ENCODE data around the gene HIGD1C.
A peak's percentile ranks its signal among the peaks of the same experiment; 100 is the strongest.
"Not testable (repeated sequence)": the region's sequence is repeated elsewhere in the genome, so short reads cannot be mapped to it uniquely, and the experiment has no call there.

The HIGD1C gene

GRCh38 chr12:50952510-50952909 is at the start of gene HIGD1C:
Gene HIGD1C (plus strand): TSS chr12:50952544. CDS start chr12:50953999, 1,455 bp downstream.
- DNase-seq: no peak

DNA sequence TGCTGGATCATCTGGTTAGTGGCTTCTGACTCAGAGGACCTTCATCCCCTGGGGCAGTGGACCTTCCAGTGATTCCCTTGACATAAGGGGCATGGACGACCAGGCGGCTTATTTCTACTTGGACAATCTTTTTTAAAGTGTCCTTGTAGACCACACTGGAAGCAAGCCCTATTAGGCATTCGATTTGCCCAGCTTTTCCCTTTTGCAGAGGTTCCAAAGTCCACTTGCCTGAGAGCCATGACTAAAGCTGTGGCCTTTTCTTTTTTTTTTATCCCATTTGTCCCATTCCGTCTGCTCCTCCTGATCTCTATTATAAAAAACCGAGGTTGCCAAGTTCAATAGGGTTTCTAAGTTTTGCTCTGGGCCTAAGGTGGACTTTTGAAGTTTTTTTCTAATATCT is 43.9 kb upstream of the HIGD1C start:
- not testable (repeated sequence) for DNase-seq

DNA sequence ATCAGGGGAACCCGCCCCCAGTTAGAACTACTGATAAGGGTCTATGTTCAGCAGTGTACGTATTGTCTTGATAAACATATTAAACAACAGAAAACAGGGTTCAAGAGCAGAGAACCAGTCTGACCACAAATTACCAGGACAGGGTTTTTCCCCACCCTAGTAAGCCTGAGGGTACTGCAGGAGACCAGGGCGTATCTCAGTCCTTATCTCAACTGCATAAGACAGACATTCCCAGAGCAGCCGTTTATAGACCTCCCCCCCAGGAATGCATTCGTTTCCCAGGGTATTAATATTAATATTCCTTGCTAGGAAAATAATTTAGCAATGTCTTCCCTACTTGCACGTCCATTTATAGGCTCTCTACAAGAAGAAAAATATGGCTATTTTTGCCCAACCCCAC is 40.0 kb upstream of the HIGD1C start:
- DNase-seq: not testable (repeated sequence)

DNA sequence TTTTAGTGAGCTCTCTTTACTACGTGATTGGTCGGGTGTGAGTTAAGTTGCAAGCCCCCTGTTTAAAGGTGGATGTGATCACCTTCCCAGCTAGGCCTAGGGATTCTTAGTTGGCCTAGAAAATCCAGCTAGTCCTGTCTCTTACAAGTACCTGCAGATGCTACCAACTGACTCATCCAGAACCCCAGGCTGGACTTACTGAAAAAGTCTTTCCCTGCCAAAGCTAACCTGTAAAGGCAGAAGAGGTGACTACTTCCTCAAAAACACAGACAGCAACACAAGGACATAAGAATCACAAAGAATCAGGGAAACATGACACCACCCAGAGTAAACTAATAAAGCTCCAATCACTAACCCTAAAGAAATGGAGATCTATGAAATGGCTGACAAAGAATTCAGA is 39.1 kb upstream of the HIGD1C start:
- DNase-seq: no peak

- DNase-seq: no peak
These were observed 37.4 kb upstream of the HIGD1C start for GRCh38 chr12:50914872-50915484.

GRCh38 chr12:50916292-50916691 is 36.1 kb upstream of the HIGD1C start:
- DNase-seq: no peak

DNA sequence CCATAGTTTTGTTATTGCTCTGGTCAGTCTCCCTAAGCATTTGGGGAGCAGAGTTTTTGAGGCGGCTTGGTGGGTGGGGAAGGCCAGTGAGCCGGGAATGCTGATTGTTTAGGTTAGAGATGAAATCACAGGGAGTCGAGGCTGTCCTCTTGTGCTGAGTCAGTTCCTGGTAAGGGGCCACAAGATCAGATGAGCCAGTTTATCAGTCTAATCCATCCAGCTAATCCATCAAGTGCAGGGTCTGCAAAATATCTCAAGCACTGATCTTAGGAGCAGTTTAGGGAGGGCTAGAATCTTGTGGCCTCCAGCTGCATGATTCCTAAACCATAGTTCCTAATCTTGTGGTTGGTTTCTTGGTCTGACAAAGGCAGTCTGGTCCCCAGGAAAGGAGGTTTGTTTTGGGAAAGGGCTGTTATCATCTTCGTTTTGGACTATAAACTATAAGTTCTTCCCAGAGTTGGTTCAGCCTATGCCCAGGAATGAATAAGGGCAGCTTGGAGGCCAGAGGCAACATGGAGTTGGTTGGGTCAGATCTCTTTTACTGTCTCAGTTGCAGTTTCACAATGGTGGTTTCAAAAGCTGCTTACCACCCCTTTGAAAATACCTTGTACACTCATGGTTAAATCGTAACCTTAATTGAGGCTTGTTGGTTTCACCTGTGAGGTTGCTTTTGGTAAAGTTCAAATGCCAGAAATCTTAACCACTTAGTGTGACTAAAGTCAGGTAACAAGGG is 33.6 kb upstream of the HIGD1C start:
- no peak for DNase-seq

- DNase-seq: peak; percentile 21
These were observed 29.5 kb upstream of the HIGD1C start for GRCh38 chr12:50922820-50923219.

DNA sequence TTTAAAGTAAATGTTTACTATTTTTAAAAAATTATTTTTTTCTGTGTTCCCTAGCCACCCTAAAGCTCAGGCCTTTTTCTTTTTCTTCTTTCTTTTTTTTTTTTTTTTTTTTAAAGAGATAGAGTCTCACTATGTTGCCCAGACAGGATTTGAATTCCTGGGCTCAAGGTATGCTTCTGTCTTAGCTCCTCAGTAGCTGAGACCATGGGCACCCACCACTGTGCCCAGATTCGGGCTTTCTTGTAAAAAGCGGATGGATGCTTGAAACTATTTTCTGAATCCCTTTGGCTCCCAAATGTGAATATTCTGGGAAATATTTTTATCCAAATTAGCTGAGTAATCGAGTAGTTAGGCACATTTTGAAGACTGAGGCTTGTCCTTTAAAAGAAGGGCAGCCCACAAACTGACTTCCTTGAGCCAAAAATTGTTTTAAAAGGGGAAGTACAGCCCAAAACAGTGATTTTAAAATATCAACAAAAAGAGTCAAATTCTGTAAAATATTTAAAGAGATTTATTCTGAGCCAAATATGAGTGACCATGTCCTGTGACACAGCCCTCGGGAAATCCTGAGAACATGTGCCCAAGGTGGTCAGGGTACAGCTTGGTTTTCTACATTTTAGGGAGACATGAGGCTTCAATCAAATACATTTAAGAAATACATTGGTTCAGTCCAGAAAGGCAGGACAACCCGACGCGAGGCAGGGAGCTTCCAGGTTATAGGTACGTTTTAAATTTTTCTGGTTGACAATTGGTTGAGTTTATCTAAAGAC is 28.8 kb upstream of the HIGD1C start:
- DNase-seq: no peak

DNA sequence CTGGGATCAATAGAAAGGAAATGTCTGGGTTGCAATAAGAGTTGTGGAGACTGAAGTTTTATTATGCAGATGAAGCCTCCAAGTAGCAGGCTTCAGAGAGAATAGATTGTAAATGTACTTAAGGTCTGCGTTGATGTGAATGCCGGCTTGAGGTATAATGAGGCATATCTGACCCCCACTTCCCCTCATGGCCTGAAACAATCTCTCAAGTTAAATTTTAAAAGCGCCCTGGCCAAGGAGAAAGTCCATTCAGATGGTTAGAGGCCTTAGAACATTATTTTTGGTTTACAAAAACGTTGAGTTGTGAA is 28.3 kb upstream of the HIGD1C start:
- no peak for DNase-seq

GRCh38 chr12:50924439-50925341 is 27.7 kb upstream of the HIGD1C start:
- DNase-seq: peak; percentile 84

DNA sequence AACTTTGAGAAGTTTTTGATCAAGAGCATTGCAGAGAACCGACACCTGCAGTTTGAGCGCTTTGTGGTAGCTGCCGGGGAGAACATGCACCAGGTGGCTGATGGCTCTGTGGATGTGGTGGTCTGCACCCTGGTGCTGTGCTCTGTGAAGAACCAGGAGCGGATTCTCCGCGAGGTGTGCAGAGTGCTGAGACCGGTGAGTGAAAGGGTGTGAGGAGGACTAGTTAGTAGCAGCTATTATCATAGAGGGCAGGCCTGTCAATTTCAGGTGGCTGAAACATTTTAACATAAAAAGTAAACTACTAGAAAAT is 27.0 kb upstream of the HIGD1C start:
- no peak for DNase-seq

GRCh38 chr12:50925920-50926319 is 26.4 kb upstream of the HIGD1C start:
- DNase-seq: no peak

DNA sequence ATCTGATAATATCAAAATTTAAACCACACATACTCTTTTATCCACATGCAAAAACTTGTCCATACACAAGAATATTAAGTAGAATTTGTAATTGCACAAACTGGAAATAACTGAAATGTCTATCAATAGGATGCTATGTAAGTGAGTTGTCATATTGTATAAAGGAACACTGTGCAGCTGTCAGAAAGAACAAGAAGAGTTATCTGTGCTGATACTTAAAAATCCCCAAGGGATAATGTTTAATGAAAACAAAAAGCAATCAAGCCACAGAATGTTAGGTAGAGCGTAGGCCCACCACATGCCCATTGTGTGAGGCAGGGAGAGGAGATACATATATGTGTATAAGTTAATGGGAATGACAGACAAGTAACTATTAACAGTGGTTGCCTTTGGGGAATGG is 25.9 kb upstream of the HIGD1C start:
- DNase-seq: no peak

DNA sequence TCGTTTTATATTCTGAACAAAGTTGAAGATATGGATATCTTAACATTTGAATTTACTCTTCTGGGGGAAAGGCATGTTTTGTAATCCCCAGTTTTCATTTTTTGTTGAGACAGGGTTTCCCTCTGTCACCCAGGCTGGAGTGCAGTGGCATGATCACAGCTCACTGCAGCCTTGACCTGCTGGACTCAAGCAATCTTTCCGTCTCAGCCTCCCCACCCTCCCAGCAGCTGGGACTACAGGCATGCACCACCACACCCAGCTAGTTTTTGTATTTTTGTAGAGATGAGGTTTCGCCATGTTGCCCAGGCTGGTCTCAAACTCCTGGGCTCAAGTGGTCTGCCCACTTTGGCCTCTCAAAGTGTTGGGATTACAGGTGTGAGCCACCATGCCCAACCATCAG is 25.4 kb upstream of the HIGD1C start:
- DNase-seq: not testable (repeated sequence)

DNA sequence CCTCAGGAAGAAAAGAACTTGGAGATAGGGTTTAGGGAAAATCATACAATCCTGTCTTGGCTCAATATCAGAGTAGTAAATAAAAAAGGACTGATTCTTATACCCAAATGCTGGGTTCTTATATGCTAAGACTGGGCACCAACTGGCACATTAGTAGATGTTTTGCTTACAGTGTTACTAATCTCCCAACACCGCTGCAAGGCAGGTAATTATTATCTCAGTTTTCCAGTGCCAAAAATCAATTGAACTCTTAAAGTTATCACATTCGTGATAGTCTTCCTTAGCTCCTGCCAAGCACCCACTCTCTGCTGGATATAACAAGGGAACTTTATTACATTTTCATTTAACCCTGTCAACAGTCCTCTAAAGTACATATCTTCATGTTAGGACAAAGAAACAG is 25.0 kb upstream of the HIGD1C start:
- DNase-seq: no peak

GRCh38 chr12:50927766-50928224 is 24.5 kb upstream of the HIGD1C start:
- DNase-seq: no peak

DNA sequence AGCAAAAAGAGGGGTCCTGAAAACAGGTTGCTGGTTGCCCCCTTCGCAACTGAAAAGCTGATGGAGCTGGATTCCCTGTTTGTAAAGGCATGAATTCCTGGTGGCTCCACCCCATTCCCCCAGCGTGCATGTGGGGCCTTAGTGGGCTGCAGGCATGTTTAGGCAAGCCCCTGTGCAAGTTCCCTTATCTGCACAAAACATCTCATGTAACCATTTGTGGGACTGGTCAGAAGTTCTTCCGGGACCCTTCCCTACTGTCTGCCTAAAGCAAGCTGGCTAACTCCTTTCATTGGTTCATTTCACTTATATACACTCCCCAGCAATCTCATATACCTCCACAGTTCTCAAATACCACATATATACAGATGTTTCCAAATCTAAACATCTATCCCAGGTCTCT is 24.0 kb upstream of the HIGD1C start:
- no peak for DNase-seq

DNA sequence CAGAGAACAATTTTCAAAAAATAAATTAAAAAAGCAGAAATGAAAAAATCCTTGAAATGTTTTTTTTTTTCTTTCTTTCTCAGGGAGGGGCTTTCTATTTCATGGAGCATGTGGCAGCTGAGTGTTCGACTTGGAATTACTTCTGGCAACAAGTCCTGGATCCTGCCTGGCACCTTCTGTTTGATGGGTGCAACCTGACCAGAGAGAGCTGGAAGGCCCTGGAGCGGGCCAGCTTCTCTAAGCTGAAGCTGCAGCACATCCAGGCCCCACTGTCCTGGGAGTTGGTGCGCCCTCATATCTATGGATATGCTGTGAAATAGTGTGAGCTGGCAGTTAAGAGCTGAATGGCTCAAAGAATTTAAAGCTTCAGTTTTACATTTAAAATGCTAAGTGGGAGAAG is 22.5 kb upstream of the HIGD1C start:
- no peak for DNase-seq

- not testable (repeated sequence) for DNase-seq
These were observed 21.9 kb upstream of the HIGD1C start for GRCh38 chr12:50930477-50930876.

DNA sequence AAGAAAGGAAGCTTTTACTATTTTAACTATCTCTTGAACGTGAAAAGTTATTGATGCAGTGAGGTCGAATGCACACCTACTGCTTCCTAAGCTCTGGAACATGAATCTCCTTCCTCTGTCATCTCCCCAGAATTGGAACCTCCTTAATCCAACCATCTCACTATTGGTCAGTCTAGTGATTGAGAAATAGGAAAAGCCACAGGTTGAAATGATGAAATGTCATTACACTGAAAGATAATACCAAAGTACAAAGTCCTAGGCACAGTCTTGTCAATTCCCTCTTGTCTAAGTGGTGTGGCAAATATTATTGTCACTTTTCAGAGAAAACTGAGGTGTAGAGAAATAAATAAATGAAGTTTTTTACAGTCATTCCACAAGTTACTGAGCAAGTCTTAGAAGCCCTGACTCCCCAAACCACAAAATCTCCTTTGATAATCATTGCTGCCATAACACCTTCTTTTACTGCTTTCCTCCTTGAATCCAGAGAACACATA is 19.5 kb upstream of the HIGD1C start:
- DNase-seq: no peak

DNA sequence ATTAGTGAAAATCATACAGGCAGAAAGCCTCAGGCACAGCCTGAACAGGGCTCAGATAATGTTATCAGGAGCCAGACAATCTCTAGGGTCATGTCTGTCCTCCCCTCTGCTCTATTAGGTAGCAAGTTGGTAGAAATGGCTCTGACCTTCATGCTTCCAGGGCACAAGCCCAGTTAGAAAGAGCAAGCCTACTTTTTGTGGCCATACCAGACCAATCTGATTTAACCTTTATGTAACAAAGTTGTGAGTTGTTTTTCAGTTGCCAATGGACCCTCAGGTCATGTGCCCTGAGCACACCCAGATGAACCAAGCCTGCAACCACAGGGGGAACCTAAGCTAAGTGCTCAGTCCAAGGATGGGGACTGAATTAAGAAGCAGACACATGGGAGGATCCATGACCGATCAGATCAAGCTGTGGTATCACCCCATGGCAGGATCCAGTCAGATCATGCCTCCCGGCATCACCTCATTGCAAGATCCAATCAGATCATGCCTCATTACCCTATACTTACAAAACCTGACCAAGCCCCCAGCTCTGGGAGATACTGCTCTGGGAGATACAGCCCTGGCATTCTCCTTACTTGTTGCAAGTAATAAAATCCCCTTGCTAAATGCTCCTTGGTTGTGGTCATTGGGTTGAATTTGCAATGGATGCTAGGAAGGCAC is 18.8 kb upstream of the HIGD1C start:
- DNase-seq: no peak

All from fibroblast of upper back skin (primary cell).